Measurements from ENCODE around the gene HARS1.
"Not testable (repeated sequence)": the region's sequence is repeated elsewhere in the genome, so short reads cannot be mapped to it uniquely, and the experiment has no call there.

- not testable (repeated sequence) for TF ChIP-seq CTCF (IDR thresholded peaks at IDR 0.05); POLR2AphosphoS5 (IDR thresholded peaks at IDR 0.05; ENCODE audit: low read depth, low read length)
Measured at GRCh38 chr5:140660371-140660770, 30.8 kb downstream of the HARS1 start.
